Uterus (tissue), 2 donors: Measurements from ENCODE around the gene ATP11A.

ENCODE experiments used
- CTCF ChIP-seq, 4 experiments: fragments of 200-600 bp in 2 of 4; fragments of 450-650 bp in 2 of 4; sonication (generic) in 2 of 4; IDR thresholded peaks; one replicate each; pipeline ENCODE4 v1.5.1; 2016 to 2019; ENCODE audit warnings: antibody characterized with exemption in 4 of 4, mild to moderate bottlenecking in 2 of 4, moderate library complexity in 1 of 4
- POLR2A ChIP-seq, 2 donors: fragments of 450-650 bp; IDR thresholded peaks; one replicate each; pipeline ENCODE4 v1.6.1; 2016; ENCODE audit warnings: antibody characterized with exemption in 2 of 2, mild to moderate bottlenecking in 1 of 2, moderate library complexity in 1 of 2

- no peak for TF ChIP-seq CTCF (IDR thresholded peaks at IDR 0.05)
- TF ChIP-seq POLR2A (IDR thresholded peaks at IDR 0.05): no peak
Measured at GRCh38 chr13:112769615-112770014, 79.8 kb downstream of the ATP11A start.
